GM04503 (cell line): ENCODE measurements around the gene FMO2.
"Not testable (repeated sequence)": the region's sequence is repeated elsewhere in the genome, so short reads cannot be mapped to it uniquely, and the experiment has no call there.

Experiments
- DNase-seq: peaks from one replicate; pipeline ENCODE4 v3.0.0-alpha.2; 2012; ENCODE audit warnings: low read depth

The FMO2 gene

GRCh38 chr1:171219346-171220080 is 34.4 kb downstream of the FMO2 start:
- DNase-seq = no peak

GRCh38 chr1:171220081-171220420 is 35.0 kb downstream of the FMO2 start:
- peak; percentile 52 for DNase-seq

- no peak for DNase-seq
These were observed 35.5 kb downstream of the FMO2 start for GRCh38 chr1:171220581-171221054.

- no peak for DNase-seq
These were observed 36.8 kb downstream of the FMO2 start for GRCh38 chr1:171221665-171222591.

GRCh38 chr1:171222936-171223335 is 37.8 kb downstream of the FMO2 start:
- no peak for DNase-seq

GRCh38 chr1:171224257-171224656 is 39.2 kb downstream of the FMO2 start:
- not testable (repeated sequence) for DNase-seq

- no peak for DNase-seq
These were observed 41.8 kb downstream of the FMO2 start for GRCh38 chr1:171226747-171227370.

- no peak for DNase-seq
These were observed 46.2 kb downstream of the FMO2 start for GRCh38 chr1:171231326-171231725.

GRCh38 chr1:171233183-171233582 is 48.1 kb downstream of the FMO2 start:
- no peak for DNase-seq

GRCh38 chr1:171236231-171236630 is 51.1 kb downstream of the FMO2 start:
- DNase-seq = not testable (repeated sequence)

GRCh38 chr1:171243878-171244277 is 58.8 kb downstream of the FMO2 start:
- no peak for DNase-seq

GRCh38 chr1:171245458-171246064 is 60.5 kb downstream of the FMO2 start:
- DNase-seq = no peak

- DNase-seq = no peak
These were observed 62.4 kb downstream of the FMO2 start for GRCh38 chr1:171247501-171247900.

GRCh38 chr1:171248302-171248701 is 63.2 kb downstream of the FMO2 start, which contains the start of gene FMO1:
Gene FMO1, plus strand, starts transcription at chr1:171248494. Its CDS starts 9,594 bp downstream, at chr1:171258088.
- DNase-seq = no peak

GRCh38 chr1:171248841-171249240 is 63.7 kb downstream of the FMO2 start:
- DNase-seq = no peak

- no peak for DNase-seq
These were observed 65.2 kb downstream of the FMO2 start for GRCh38 chr1:171250263-171250662.

- no peak for DNase-seq
These were observed 66.2 kb downstream of the FMO2 start for GRCh38 chr1:171251042-171251951.

- no peak for DNase-seq
These were observed 66.8 kb downstream of the FMO2 start for GRCh38 chr1:171251952-171252300.

GRCh38 chr1:171252482-171252881 is 67.4 kb downstream of the FMO2 start:
- DNase-seq = no peak

- no peak for DNase-seq
These were observed 69.8 kb downstream of the FMO2 start for GRCh38 chr1:171254859-171255258.

- DNase-seq = no peak
These were observed 72.0 kb downstream of the FMO2 start for GRCh38 chr1:171256940-171257606.
